HCT116 (cell line): Measurements from ENCODE around the gene MAP3K6. TPM values are rescaled to one million over a fixed set of nuclear protein-coding genes. Genes with fewer than 3 reads are reported as not detected.
A peak's percentile ranks its signal among the peaks of the same experiment; 100 is the strongest.

Experiments used
- ATAC-seq: fragments of 200-7000 bp; cut with Tn5 transposase; 2 replicates; pipeline ENCODE4 v1.9.1; 2020; ENCODE audit warnings: mild to moderate bottlenecking, moderate library complexity
- BruUV-seq: library from RNA; stranded (reverse); fragments of 400-500 nt; replicated peaks from 2 replicates; lab custom pipeline; 2021; lab: Mats Ljungman, UMichigan
- CTCF ChIA-PET: fragments of 300-600 bp; sonication (Branson Sonifier 250); formaldehyde crosslinking; loops from one replicate; lab custom pipeline; 2021; ENCODE audit warnings: antibody characterized with exemption; lab: Charles Lee
- POLR2A ChIA-PET: fragments of 300-600, 350-600 bp; sonication (Branson Sonifier 250); formaldehyde crosslinking; loops from one replicate; lab custom pipeline; 2021; ENCODE audit warnings: antibody characterized with exemption; lab: Charles Lee
- RAD21 ChIA-PET, 2 experiments: fragments of 300-600 bp; sonication (Branson Sonifier 250); formaldehyde crosslinking; loops; one replicate each; lab custom pipeline; 2023; ENCODE audit warnings: low total read pairs in 2 of 2; ENCODE audit not compliant: uncharacterized antibody in 2 of 2, unreplicated experiment in 2 of 2, low non-redundant PET in 1 of 2; lab: Charles Lee
- DNase-seq: peaks from one replicate; pipeline ENCODE4 v3.0.0-alpha.2; 2010; ENCODE audit warnings: low read depth, low spot score
- H2AFZ ChIP-seq: fragments of 200-600 bp; shearing (Covaris generic), sonication (generic); 2 replicates; pipeline ENCODE4 v1.6.1; 2017; ENCODE audit warnings: low read depth, mixed run types, mixed read lengths, antibody characterized with exemption, low read length; ENCODE audit not compliant: poor library complexity, severe bottlenecking
- H3K27ac ChIP-seq: 2 replicates; pipeline ENCODE4 v1.5.1; 2012; ENCODE audit warnings: low read depth, low read length
- H3K27me3 ChIP-seq: fragments of 200-600 bp; sonication (generic); 2 replicates; pipeline ENCODE4 v1.6.1; 2016; ENCODE audit warnings: mixed run types, low read length, mixed read lengths; ENCODE audit not compliant: insufficient read depth
- H3K36me3 ChIP-seq, 2 experiments: fragments of 200-500 bp in 1 of 2; fragments of 200-600 bp in 1 of 2; sonication (Bioruptor generic) in 1 of 2; sonication (generic) in 1 of 2; 2 replicates each; pipeline versions ENCODE4 v1.5.1 to v1.6.1; 2014 to 2016; ENCODE audit warnings: low read length in 2 of 2, inconsistent platforms in 1 of 2, mixed read lengths in 1 of 2, mixed run types in 1 of 2; ENCODE audit not compliant: insufficient read depth in 2 of 2, control insufficient read depth in 1 of 2
- H3K4me1 ChIP-seq, 2 experiments: fragments of 200-600 bp in 1 of 2; sonication (generic) in 1 of 2; 2 replicates each; pipeline versions ENCODE4 v1.5.1 to v1.6.1; 2012 to 2017; ENCODE audit warnings: low read length in 2 of 2, inconsistent platforms in 1 of 2, mild to moderate bottlenecking in 1 of 2, mixed read lengths in 1 of 2, mixed run types in 1 of 2, moderate library complexity in 1 of 2; ENCODE audit not compliant: insufficient read depth in 2 of 2, control insufficient read depth in 1 of 2
- H3K4me2 ChIP-seq: fragments of 200-600 bp; sonication (generic); 2 replicates; pipeline ENCODE4 v1.6.1; 2017; ENCODE audit warnings: mixed run types, low read length, mixed read lengths
- H3K4me3 ChIP-seq, 2 experiments: fragments of 200-600 bp in 1 of 2; sonication (generic) in 1 of 2; replicated peaks in 1 of 2; 2 replicates each; pipeline ENCODE4 v1.5.1; 2011 to 2016; ENCODE audit warnings: low read length in 2 of 2, control low read depth in 1 of 2, low read depth in 1 of 2, mild to moderate bottlenecking in 1 of 2, mixed read lengths in 1 of 2, mixed run types in 1 of 2
- H3K79me2 ChIP-seq: fragments of 200-600 bp; sonication (generic); 2 replicates; pipeline ENCODE4 v1.6.1; 2017; ENCODE audit warnings: mild to moderate bottlenecking, mixed run types, low read length, moderate library complexity, mixed read lengths; ENCODE audit not compliant: insufficient read depth
- H3K9ac ChIP-seq: fragments of 200-600 bp; sonication (generic); 2 replicates; pipeline ENCODE4 v1.6.1; 2016; ENCODE audit warnings: low read length, mixed read lengths
- H3K9me2 ChIP-seq: fragments of 200-600 bp; sonication (generic), shearing (Covaris generic); 2 replicates; pipeline ENCODE4 v1.6.1; 2017; ENCODE audit warnings: mixed run types, mild to moderate bottlenecking, moderate library complexity; ENCODE audit not compliant: insufficient read depth
- H3K9me3 ChIP-seq, 2 experiments: fragments of 200-500 bp in 1 of 2; fragments of 200-600 bp in 1 of 2; sonication (Bioruptor generic) in 1 of 2; sonication (generic) in 1 of 2; 2 replicates each; pipeline ENCODE4 v1.6.1; 2014 to 2017; ENCODE audit warnings: low read length in 2 of 2, mixed read lengths in 2 of 2, inconsistent platforms in 1 of 2, low read depth in 1 of 2, mild to moderate bottlenecking in 1 of 2, mixed run types in 1 of 2, moderate library complexity in 1 of 2; ENCODE audit not compliant: control insufficient read depth in 1 of 2, insufficient read depth in 1 of 2
- H4K20me1 ChIP-seq: fragments of 200-600 bp; sonication (generic), shearing (Covaris generic); 2 replicates; pipeline ENCODE4 v1.6.1; 2017; ENCODE audit warnings: mixed run types, mild to moderate bottlenecking, moderate library complexity; ENCODE audit not compliant: insufficient read depth
- ATF3 ChIP-seq: IDR thresholded peaks from 2 replicates; pipeline ENCODE4 v1.6.1; 2012
- CBX3 ChIP-seq: IDR thresholded peaks from 2 replicates; pipeline ENCODE4 v1.6.1; 2012; ENCODE audit warnings: low read depth
- RAD21 ChIP-seq: IDR thresholded peaks from 2 replicates; pipeline ENCODE4 v1.6.1; 2012; ENCODE audit warnings: low read depth, mild to moderate bottlenecking
- SP1 ChIP-seq: IDR thresholded peaks from 2 replicates; pipeline ENCODE4 v1.6.1; 2012; ENCODE audit warnings: low read depth
- ZFX ChIP-seq: fragments of 450-650 bp; IDR thresholded peaks from 2 replicates; pipeline ENCODE4 v1.6.1; 2017
- intact Hi-C: fragments of 100-400 bp; cut with micrococcal nuclease; formaldehyde crosslinking; loops from 2 replicates; pipeline ENCODE4 v1.10.0; 2022
- total RNA-seq: library from RNA; stranded (reverse); gene quantifications from one replicate; pipeline ENCODE4 v1.2.1, GENCODE V29; 2021; ENCODE audit not compliant: unreplicated experiment
- TF ChIP-seq, protein P1 (sequence below), 3 experiments: fragments of 200-600 bp in 1 of 3; sonication (generic) in 1 of 3; IDR thresholded peaks in 2 of 3; conservative IDR thresholded peaks in 1 of 3; 2 replicates each; pipeline ENCODE4 v1.5.1; 2012 to 2017; ENCODE audit warnings: low read depth in 2 of 3, low read length in 2 of 3, antibody characterized with exemption in 1 of 3, borderline replicate concordance in 1 of 3, control low read depth in 1 of 3, mild to moderate bottlenecking in 1 of 3, mixed read lengths in 1 of 3, mixed run types in 1 of 3, moderate library complexity in 1 of 3; ENCODE audit not compliant: insufficient read depth in 1 of 3

Gene MAP3K6
- total RNA-seq, 1 experiment from 2014 or later: 30.2 TPM

GRCh38 chr1:27403065-27403726, 36.4 kb upstream of the MAP3K6 start:
- ATAC-seq: peak; percentile 35; the same call in 1 of the 2 replicates

More at GRCh38 chr1:27403065-27403726, 36.4 kb upstream of the MAP3K6 start:
- RAD21 ChIA-PET: no interaction called here
- Histone ChIP-seq H3K4me2 (no peak overlapping the region), H3K9me2 (no peaks in the 10 kb centered on the region), H3K4me3 (no peak overlapping the region), H3K9me3 (no peaks in the 10 kb centered on the region), H3K79me2 (no peaks in the 10 kb centered on the region), H3K27ac (no peak overlapping the region), H2AFZ (no peak overlapping the region), H3K27me3 (no peaks in the 10 kb centered on the region), H3K36me3 (peaks cover 0 to 5% of the 10 kb centered on the region in 2 experiments; a peak in 1 of 4 replicates), H4K20me1 (no peaks in the 10 kb centered on the region), H3K9ac (no peak overlapping the region), H3K4me1 (peaks cover 0 to 10% of the 10 kb centered on the region in 2 experiments; a peak in 1 of 4 replicates)
- CTCF ChIA-PET: interaction anchor here (1.4 kb wide), 1 partner anchor 154 kb away, joined by 3 read pairs; no protein-coding TSS in a partner anchor
- intact Hi-C loops: no loop called here
- no peak for DNase-seq
- BruUV-seq: no TSS peak
- POLR2A ChIA-PET: no interaction called here
- no peak for TF ChIP-seq CBX3
- TF ChIP-seq, protein P1, sequence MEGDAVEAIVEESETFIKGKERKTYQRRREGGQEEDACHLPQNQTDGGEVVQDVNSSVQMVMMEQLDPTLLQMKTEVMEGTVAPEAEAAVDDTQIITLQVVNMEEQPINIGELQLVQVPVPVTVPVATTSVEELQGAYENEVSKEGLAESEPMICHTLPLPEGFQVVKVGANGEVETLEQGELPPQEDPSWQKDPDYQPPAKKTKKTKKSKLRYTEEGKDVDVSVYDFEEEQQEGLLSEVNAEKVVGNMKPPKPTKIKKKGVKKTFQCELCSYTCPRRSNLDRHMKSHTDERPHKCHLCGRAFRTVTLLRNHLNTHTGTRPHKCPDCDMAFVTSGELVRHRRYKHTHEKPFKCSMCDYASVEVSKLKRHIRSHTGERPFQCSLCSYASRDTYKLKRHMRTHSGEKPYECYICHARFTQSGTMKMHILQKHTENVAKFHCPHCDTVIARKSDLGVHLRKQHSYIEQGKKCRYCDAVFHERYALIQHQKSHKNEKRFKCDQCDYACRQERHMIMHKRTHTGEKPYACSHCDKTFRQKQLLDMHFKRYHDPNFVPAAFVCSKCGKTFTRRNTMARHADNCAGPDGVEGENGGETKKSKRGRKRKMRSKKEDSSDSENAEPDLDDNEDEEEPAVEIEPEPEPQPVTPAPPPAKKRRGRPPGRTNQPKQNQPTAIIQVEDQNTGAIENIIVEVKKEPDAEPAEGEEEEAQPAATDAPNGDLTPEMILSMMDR (IDR thresholded peaks at IDR 0.05 in 2 of 3, conservative IDR thresholded peaks at IDR 0.05 in 1 of 3; ENCODE audit: borderline replicate concordance in 1 of 3, insufficient read depth in 1 of 3, low read depth in 2 of 3, low read length in 2 of 3): peak in 2 of 3 experiments; percentile 31 to 42; a peak in 2 of 6 replicates
- no peak for TF ChIP-seq ATF3
- no peak for TF ChIP-seq ZFX
- no peak for TF ChIP-seq SP1
- peak; percentile 51 for TF ChIP-seq RAD21
